Measurements from ENCODE around the gene MKNK1. TPM values are rescaled to one million over a fixed set of nuclear protein-coding genes. Genes with fewer than 3 reads are reported as not detected.

Gene MKNK1
- total RNA-seq, 4 donors from 2014 or later = 23.0 to 42.1 (median 34.5) TPM

DNA sequence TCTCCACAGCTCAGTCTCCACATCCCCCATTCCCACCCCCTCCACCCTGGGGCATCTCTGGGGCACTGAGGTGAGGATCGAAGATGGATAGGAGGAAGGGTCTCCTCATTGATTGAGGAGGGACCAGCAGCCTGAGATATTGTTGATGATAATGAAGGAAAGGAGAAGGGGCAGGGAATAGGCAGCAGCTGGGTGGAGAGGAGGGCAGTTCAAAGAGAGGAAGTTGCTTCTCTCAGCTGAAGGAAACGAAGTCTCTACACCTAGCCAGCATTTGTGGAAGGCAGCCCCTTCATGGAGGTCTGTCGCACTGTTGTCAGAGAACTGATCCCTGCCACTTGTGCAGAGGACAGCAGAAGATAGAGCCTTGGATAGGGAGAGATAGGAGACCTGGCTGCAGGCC is 58.3 kb downstream of the MKNK1 start:
- TF ChIP-seq POLR2A (IDR thresholded peaks at IDR 0.05) (no peak), CTCF (IDR thresholded peaks at IDR 0.05) (no peak), EP300 (IDR thresholded peaks at IDR 0.05) (no peak), POLR2AphosphoS5 (IDR thresholded peaks at IDR 0.05) (no peak)
- Histone ChIP-seq H3K27me3 (peaks cover 52% of the 10 kb centered on the region), H3K9me3 (no peaks in the 10 kb centered on the region), H3K27ac (no peak overlapping the region), H3K36me3 (no peaks in the 10 kb centered on the region), H3K4me3 (no peak overlapping the region), H3K4me1 (peaks cover 0 to 22% (median 6%) of the 10 kb centered on the region in 3 donors)
- ATAC-seq = no peak
- WGBS, 2 donors (ENCODE audit: low coverage in 1 of 2) = 53 to 70% methylated on average over 2 of the region's 3 CpGs

- Histone ChIP-seq H3K4me3 (no peak overlapping the region), H3K27ac (no peak overlapping the region), H3K36me3 (no peaks in the 10 kb centered on the region), H3K27me3 (peaks cover 46% of the 10 kb centered on the region), H3K4me1 (peaks cover 0 to 18% (median 6%) of the 10 kb centered on the region in 3 donors), H3K9me3 (no peaks in the 10 kb centered on the region)
- no peak for ATAC-seq
- WGBS, 2 donors (ENCODE audit: low coverage in 1 of 2) = 53% methylated on average over 3 of the region's 5 CpGs; no CpG with 5 or more reads in 1 of the 2 donors
- TF ChIP-seq POLR2AphosphoS5 (IDR thresholded peaks at IDR 0.05) = no peak
- no peak for TF ChIP-seq EP300 (IDR thresholded peaks at IDR 0.05)
- TF ChIP-seq POLR2A (IDR thresholded peaks at IDR 0.05) = no peak
- TF ChIP-seq CTCF (IDR thresholded peaks at IDR 0.05) = no peak
These were observed 59.4 kb downstream of the MKNK1 start for GRCh38 chr1:46544561-46545240.

DNA sequence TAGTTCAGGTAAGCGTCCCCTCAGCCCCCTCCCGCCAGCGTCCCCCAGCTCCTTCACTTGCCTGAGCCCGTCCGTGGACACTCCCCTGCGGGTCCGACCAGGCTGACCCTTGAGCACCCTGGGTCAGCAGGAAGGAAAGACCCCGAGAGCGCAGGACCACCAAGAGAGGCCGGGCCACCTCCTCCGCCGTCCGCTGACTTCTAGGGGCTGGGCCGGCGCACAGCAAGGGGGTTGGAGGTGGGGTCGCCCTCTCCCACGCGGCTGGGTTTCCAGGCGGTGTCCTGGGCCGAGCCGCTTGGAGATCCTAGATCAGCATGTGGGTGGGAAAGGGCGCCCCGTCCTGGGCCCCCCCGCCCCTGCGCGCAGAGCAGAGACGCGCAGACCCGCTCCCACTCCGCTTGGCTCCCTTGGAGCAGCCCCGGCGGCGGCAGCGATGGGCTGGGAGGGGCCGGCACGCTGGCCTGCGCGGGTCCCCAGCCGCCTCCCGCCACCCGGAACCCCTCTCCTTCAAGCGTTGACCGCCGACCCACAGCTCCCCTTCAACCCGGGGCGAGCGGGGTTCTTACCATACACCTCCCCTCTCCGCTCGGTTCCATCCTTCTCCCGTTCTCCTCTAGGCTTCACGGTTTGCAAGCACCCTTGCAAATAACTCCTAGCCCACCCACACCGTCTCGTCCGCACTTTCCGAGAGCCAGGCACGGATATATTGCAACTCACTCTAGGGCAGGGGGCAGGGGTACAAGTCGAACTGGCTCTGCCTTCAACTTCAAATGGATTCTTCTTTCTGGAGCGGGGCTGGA is 60.1 kb downstream of the MKNK1 start:
- Histone ChIP-seq H3K4me1 (peaks cover 0 to 12% (median 6%) of the 10 kb centered on the region in 3 donors), H3K36me3 (no peaks in the 10 kb centered on the region), H3K27ac (no peak overlapping the region), H3K9me3 (no peaks in the 10 kb centered on the region), H3K4me3 (peak overlapping the region in 1 of 2 donors; percentile 30), H3K27me3 (peaks cover 41% of the 10 kb centered on the region)
- no peak for TF ChIP-seq POLR2A (IDR thresholded peaks at IDR 0.05)
- TF ChIP-seq POLR2AphosphoS5 (IDR thresholded peaks at IDR 0.05) = no peak
- TF ChIP-seq CTCF (IDR thresholded peaks at IDR 0.05) = no peak
- TF ChIP-seq EP300 (IDR thresholded peaks at IDR 0.05) = no peak
- no peak for ATAC-seq
- WGBS, 2 donors (ENCODE audit: low coverage in 1 of 2) = 8 to 11% methylated on average over 9 to 13 of the region's 58 CpGs

DNA sequence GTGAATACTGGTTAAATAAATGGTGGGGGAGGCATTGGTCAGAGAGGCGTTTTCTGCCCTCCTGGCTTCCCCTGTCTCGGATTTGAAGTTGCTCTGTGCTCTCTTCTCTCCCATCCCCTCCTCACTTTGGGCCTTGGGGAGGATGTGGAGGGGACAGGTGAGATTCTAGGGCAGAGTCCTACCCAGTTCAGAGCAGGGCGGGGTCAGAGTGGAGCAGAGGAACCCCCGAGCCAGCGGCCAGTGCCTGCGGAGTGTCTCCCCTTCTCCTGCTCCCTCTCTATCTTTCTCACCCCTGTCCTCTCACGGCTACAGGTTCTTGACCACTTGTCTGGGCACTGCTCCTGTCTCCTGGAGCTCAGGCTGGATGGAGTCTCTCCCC is 60.7 kb downstream of the MKNK1 start:
- no peaks in the 10 kb centered on the region for H3K9me3 ChIP-seq
- no peak for TF ChIP-seq POLR2AphosphoS5 (IDR thresholded peaks at IDR 0.05)
- peaks cover 0 to 12% (median 6%) of the 10 kb centered on the region in 3 donors for H3K4me1 ChIP-seq
- no peak for ATAC-seq
- H3K27me3 ChIP-seq = peaks cover 41% of the 10 kb centered on the region
- no peaks in the 10 kb centered on the region for H3K36me3 ChIP-seq
- no peak overlapping the region for H3K27ac ChIP-seq
- no peak overlapping the region for H3K4me3 ChIP-seq
- WGBS, 2 donors (ENCODE audit: low coverage in 1 of 2) = 61% methylated on average over 4 of the region's 7 CpGs; no CpG with 5 or more reads in 1 of the 2 donors

- Histone ChIP-seq H3K9me3 (no peaks in the 10 kb centered on the region), H3K27ac (no peak overlapping the region), H3K36me3 (no peaks in the 10 kb centered on the region), H3K27me3 (peaks cover 26% of the 10 kb centered on the region), H3K4me1 (peaks cover 0 to 12% (median 6%) of the 10 kb centered on the region in 3 donors), H3K4me3 (no peak overlapping the region)
- WGBS, 2 donors (ENCODE audit: low coverage in 1 of 2) = 68 to 70% methylated on average over 2 to 9 of the region's 9 CpGs
- ATAC-seq = no peak
- TF ChIP-seq EP300 (IDR thresholded peaks at IDR 0.05) = no peak
- TF ChIP-seq POLR2A (IDR thresholded peaks at IDR 0.05) = no peak
- no peak for TF ChIP-seq CTCF (IDR thresholded peaks at IDR 0.05)
These were observed 64.1 kb downstream of the MKNK1 start for GRCh38 chr1:46539972-46540371.
